IPS-NIHi11 (cell line): Measurements from ENCODE around the gene LHPP.
"Not testable (repeated sequence)": the region's sequence is repeated elsewhere in the genome, so short reads cannot be mapped to it uniquely, and the experiment has no call there.

Experiments used
- DNase-seq: peaks from one replicate; pipeline ENCODE4 v3.0.0; 2012; ENCODE audit warnings: mixed read lengths, low spot score

The LHPP gene

GRCh38 chr10:124606822-124607221 is 145.2 kb downstream of the LHPP start:
- no peak for DNase-seq

GRCh38 chr10:124607693-124608092 is 146.1 kb downstream of the LHPP start:
- DNase-seq = no peak

GRCh38 chr10:124608093-124608721 is 146.6 kb downstream of the LHPP start:
- DNase-seq = no peak

GRCh38 chr10:124609698-124610097 is 148.1 kb downstream of the LHPP start:
- DNase-seq = no peak

GRCh38 chr10:124610186-124610585 is 148.6 kb downstream of the LHPP start:
- DNase-seq = not testable (repeated sequence)

GRCh38 chr10:124610851-124611250 is 149.2 kb downstream of the LHPP start:
- DNase-seq = not testable (repeated sequence)

GRCh38 chr10:124611738-124612137 is 150.1 kb downstream of the LHPP start:
- DNase-seq = no peak

GRCh38 chr10:124612611-124613498 is 151.2 kb downstream of the LHPP start:
- DNase-seq = peak; percentile 86

- no peak for DNase-seq
Measured at GRCh38 chr10:124614003-124614659, 152.5 kb downstream of the LHPP start.

GRCh38 chr10:124615259-124615658 is 153.6 kb downstream of the LHPP start:
- no peak for DNase-seq

- DNase-seq = no peak
Measured at GRCh38 chr10:124616040-124616835, 154.6 kb downstream of the LHPP start.

- no peak for DNase-seq
Measured at GRCh38 chr10:124616836-124617130, 155.2 kb downstream of the LHPP start.

GRCh38 chr10:124618470-124619073 is 156.9 kb downstream of the LHPP start:
- no peak for DNase-seq

GRCh38 chr10:124619195-124619594 is 157.6 kb downstream of the LHPP start:
- no peak for DNase-seq

- no peak for DNase-seq
Measured at GRCh38 chr10:124619802-124620490, 158.3 kb downstream of the LHPP start.

- no peak for DNase-seq
Measured at GRCh38 chr10:124621637-124622036, 160.0 kb downstream of the LHPP start.

- DNase-seq = no peak
Measured at GRCh38 chr10:124622158-124622557, 160.5 kb downstream of the LHPP start.

- no peak for DNase-seq
Measured at GRCh38 chr10:124622866-124623536, 161.4 kb downstream of the LHPP start.

GRCh38 chr10:124624006-124624405 is 162.4 kb downstream of the LHPP start:
- no peak for DNase-seq

GRCh38 chr10:124624466-124624865 is 162.8 kb downstream of the LHPP start:
- no peak for DNase-seq

- DNase-seq = no peak
Measured at GRCh38 chr10:124624895-124625294, 163.3 kb downstream of the LHPP start.
